Eye (tissue), 1 donor: Measurements from ENCODE around the gene PFN3.

Experiments used
- DNase-seq: peaks from one replicate; pipeline ENCODE4 v3.0.0-alpha.2; 2015

The PFN3 gene

DNA sequence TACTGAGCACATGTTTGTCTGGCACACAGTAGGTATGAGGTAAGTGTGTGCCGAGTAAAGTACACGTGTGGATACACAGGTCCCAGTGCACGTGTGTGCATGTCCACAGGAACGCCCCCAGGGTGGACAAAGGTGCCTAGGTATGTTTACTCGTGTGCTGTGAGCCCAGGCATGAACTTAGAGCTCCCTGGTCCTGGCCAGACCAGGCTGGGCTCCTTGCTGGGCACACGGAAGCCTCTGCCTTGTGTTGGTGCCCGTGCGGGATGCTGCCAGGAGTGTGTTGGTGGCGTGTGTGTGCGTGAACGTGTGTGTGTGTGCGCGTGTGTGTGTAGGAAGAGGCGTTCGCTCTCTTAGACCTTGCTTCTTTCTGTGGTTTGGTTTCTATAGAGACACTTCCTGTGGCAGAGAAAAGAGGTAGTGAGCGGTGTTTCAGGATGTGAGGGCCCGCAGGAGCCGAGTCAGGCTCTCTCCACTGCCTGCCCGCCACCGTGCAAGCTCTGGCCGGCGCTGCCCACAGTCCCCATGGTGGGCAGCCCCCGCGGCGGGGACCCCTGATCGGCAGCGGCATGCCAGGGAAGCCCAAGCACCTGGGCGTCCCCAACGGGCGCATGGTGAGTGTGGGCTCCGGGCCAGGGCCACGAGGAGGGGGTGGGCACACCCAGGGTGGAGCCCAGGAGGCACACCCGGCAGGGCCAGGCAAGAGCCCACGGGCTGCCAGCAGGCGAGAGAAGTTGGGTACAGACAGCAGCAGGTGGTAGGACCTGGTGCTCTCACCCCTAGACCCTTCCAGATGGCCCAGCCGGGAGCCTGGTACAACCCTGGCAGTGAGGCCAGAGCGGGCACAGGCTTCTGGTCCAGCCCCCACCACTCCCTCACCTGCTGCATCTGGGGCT lies 42.8 kb downstream of the PFN3 start, which contains the start of gene RGS14:
Gene RGS14 (plus strand): TSS at position 466 of the 893 bp plus-strand sequence. CDS start 101 bp downstream, at position 567.
- DNase-seq, result no peak

DNA sequence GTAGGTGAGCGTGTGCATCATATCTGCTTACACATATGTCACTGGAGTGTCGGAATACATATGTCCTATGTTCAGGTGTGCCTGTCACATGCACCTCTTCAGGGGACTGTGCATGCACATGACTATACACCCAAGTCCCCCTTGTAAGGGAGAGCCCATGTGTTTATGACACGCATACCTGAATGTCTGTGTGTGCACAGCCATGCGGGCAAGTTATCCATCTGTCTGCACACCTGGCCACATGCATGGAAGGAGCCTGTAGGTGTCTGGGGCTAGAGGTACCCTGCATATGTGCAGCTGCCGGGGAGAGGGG lies 43.4 kb downstream of the PFN3 start:
- no peak for DNase-seq

DNA sequence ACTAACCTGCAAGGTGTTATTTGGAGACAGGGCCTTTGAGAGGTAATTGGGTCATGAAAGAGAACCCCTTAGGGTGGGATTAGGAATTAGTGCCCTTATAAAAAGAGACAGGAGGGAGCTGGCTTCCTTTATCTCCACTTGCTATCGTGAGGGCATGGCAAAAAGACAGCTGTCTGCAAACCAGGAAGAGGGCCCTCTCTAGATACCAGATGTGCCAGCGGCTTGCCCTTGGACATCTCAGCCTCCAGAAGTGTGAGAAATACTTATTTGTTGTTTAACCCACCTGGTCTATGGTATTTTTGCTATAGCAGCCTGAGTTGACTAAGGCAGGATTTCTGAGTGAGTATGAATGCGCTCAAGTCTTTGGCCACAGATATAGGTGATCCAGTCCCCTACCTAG lies 43.7 kb downstream of the PFN3 start:
- no peak for DNase-seq

DNA sequence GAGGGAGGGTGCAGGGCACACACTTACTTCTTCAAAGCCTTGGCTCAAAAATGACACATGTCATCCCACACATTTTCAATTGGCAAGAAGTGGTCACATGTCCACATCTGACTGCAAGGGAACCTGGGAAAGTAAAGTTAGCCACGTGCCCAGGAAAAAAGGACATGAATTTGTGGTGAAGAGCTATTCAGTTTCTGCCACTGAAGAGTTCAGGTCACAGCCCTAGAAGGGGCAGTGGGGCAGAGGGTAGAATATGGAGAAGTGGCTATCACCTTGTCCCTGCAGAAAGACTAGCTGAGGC lies 44.6 kb downstream of the PFN3 start:
- no peak for DNase-seq

DNA sequence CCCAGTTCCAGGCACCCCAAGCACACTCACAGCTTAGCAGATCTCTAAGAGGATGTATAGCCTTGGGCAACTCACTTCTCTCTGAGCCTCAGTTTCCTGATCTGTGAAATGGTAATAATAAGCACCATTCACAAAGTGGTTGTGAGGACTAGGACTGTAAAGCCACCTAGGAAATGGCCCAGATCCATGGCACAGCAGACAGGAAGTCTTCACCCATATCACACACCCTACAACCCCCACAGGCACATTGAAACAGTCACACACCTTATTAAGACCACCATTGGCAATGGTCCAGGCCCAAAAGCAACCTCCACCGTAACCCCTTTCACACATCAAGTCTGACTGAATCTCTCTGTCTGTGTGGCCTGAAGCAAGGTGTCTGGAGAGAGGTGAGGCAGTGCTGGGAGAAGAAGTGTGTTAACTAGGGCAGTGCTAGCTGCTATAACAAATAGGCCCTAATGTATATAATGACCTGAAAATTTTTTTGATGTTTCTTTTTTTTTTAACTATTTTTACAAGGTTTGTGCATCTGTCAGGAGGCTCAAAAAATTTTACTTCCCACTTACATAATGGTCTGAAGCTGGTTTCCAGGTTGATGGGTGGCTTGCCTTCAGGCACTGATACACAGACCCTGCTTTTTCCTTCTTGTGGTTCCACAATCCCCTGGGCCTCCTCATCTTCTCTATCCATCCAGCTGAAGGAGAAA lies 45.1 kb downstream of the PFN3 start:
- no peak for DNase-seq

DNA sequence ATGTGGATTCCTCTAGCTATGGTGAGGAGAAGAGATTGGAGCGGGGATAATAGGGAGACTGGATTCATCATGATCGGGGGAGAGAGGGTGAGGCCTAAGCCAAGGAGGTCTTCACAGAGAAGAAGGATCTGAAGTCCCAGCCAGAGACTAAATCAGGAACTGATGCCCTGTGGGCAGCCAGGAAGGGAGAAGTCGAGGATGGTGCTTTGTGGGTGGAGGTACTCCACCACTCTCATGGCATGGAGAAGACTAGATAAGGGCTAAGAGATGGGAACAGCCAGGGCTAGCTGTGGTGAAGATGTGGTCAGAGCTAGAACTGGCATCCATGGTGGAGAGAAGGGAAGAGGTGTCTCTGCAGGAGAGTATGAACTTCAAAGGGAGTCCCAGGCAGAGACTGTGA lies 45.8 kb downstream of the PFN3 start:
- no peak for DNase-seq

DNA sequence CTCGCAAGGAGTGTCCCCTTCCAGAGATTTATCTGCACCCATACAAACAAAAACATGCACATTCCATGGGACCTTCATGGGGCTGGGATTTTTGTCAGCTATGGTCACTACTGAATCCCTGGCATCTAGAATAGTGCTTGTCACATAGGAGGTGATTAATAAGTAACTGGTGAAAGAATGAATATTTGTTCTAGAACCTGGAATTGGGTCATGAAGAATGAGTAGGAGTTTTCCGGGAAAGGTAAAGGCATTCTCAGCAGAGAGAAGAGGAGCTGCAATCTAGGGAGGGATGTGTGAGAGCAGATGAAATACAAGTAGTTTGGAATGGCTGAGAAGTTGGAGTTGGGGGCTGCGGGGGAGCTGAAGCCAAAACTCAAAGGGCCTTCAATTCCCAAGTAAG lies 46.2 kb downstream of the PFN3 start:
- DNase-seq, result no peak

DNA sequence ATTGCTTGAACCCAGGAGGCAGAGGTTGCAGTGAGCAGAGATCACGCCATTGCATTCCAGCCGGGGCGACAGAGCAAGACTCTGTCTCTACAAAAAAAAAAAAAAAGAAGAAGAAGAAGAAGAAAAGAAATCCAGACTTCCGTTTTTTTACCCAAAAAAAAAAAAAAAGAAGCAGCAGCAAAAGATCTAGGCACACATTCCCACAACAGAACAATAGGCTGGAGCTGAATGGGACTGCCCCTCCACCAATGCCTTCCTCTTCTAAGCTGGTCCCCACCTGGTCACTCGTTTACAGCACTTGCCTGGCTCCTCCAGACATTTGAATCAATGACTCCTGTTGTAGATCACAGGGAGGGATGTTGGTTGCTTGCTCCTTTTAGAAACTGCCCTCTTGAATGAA lies 47.4 kb downstream of the PFN3 start:
- DNase-seq, result no peak

DNA sequence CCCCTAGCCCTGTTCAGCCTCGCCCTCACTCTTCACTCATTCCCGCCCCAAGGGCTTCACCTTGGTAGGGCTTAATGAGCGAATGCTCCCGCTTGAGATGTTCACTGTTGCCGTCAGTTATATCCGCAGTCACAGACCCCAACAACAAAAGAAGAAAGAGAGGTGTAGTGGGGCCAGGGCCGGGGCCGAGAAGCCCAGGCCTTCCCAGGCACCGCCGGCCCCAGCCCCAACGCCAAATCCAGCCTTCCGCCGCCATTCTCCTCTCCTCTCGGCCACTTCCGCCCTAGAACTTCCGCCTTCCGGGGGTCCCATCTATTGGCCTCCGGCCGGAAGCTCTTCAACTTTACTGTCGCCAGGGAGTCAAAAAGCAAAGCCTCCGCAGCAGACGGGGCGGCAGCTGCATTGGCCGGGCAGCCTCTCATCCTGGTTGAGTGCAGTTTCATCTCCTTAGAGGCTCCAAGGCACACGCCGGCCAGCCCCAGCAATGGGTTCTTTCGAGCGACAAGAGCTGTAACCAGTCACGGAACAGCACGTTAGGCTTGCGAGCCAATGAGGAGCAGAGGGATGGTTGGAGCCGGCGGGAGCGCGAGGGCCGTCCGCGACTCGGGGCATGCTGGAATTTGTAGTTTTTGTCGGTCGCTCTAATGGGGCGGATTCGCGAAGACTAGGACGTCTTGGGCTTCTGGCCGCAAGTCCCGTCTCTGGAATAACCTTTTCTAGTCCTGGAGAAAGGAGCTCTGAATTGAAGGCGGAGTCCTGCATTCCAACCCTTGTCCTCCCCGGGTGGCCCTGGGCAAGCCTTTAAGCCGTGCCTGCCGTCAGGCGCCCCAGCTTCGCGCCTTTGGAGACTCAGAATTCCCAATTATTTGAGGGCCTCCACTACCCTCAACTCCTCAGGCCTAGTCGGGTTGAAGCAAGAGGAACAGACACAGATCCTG lies 48.8 kb downstream of the PFN3 start, which contains the start of gene LMAN2:
Gene LMAN2 (minus strand): TSS at position 277 of the 938 bp plus-strand sequence. CDS start 21 bp downstream, at position 256.
- peak; percentile 98 for DNase-seq

DNA sequence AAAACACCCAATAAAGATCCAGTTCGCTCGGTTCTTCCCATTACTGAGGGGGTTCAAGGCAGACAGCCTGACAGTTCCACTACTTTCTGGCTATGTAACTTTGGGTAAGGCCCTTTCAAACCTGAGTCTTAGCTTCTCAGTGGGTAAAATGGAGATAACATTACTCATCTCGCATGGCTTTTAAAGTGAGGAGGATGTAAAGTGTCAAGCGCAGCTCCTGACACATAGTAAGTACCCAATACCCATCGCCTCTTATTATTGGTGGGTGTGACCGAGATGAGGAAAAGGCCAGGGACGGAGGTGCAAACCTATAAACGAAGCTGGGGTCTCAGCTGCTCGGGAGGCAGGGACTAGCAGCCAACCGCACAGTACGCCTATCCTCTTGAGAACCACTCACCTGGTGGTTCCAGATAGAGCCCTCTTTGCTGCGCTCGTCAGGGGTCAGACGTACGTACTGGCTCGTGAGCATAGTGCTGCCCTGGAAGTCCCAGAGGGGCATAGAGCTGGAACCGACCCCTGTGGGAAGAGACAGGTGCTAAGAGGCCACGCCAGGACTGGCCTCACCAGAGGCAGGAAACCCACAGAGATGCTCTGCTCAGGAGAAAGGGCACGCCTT lies 49.6 kb downstream of the PFN3 start:
- no peak for DNase-seq
